K562 (cell line): Measurements from ENCODE around the gene FBXO48. TPM values are rescaled to one million over a fixed set of nuclear protein-coding genes. Genes with fewer than 3 reads are reported as not detected.

Source experiments
- AFF1 ChIP-seq, 2 experiments: fragments of 450-650 bp; IDR thresholded peaks; 2 replicates each; pipeline ENCODE4 v1.6.1; 2018; ENCODE audit warnings: mild to moderate bottlenecking in 2 of 2, low read depth in 1 of 2; ENCODE audit not compliant: partially characterized antibody in 2 of 2
- FIP1L1 ChIP-seq: fragments of 200-400 bp; formaldehyde crosslinking; IDR thresholded peaks from 2 replicates; pipeline ENCODE4 v1.6.1; 2018; ENCODE audit warnings: mild to moderate bottlenecking, low read depth, low read length; ENCODE audit not compliant: poor library complexity, severe bottlenecking
- GATAD2B ChIP-seq: fragments of 450-650 bp; IDR thresholded peaks from 2 replicates; pipeline ENCODE4 v1.6.1; 2017; ENCODE audit warnings: mild to moderate bottlenecking, borderline replicate concordance
- HSF4 ChIP-seq: fragments of 250-450 bp; sonication (Bioruptor Pico); IDR thresholded peaks from 2 replicates; pipeline ENCODE4 v2.1.2; 2022; ENCODE audit warnings: mild to moderate bottlenecking, moderate library complexity, borderline replicate concordance
- KLF1 ChIP-seq: fragments of 450-650 bp; IDR thresholded peaks from 2 replicates; pipeline ENCODE4 v1.6.1; 2016; ENCODE audit warnings: missing genetic modification characterization, missing compliant biosample characterization
- LCOR ChIP-seq: sonication (generic); formaldehyde crosslinking; IDR thresholded peaks from 2 replicates; pipeline ENCODE4 v1.8.0; 2022; ENCODE audit warnings: mild to moderate bottlenecking, missing genetic modification reagents
- MAFK ChIP-seq: IDR thresholded peaks from 2 replicates; pipeline ENCODE4 v1.6.1; 2011; ENCODE audit warnings: low read length, improper control_type of control experiment
- MECOM ChIP-seq: fragments of 250-450 bp; sonication (Bioruptor Pico); IDR thresholded peaks from 2 replicates; pipeline ENCODE4 v1.8.0; 2022; ENCODE audit warnings: inconsistent platforms
- NFE2 ChIP-seq: IDR thresholded peaks from 2 replicates; pipeline ENCODE4 v1.6.1; 2014; ENCODE audit warnings: antibody characterized with exemption, low read depth
- PCBP2 ChIP-seq: fragments of 200-400 bp; formaldehyde crosslinking; IDR thresholded peaks from 2 replicates; pipeline ENCODE4 v1.6.1; 2018; ENCODE audit warnings: low read length, low read depth, mild to moderate bottlenecking, moderate library complexity; ENCODE audit not compliant: poor library complexity, severe bottlenecking
- PYGO2 ChIP-seq: fragments of 450-650 bp; IDR thresholded peaks from 2 replicates; pipeline ENCODE4 v1.6.1; 2016; ENCODE audit warnings: mild to moderate bottlenecking, missing genetic modification characterization, moderate library complexity, missing compliant biosample characterization
- RBFOX2 ChIP-seq: fragments of 200-400 bp; formaldehyde crosslinking; IDR thresholded peaks from 2 replicates; pipeline ENCODE4 v1.6.1; 2017; ENCODE audit warnings: low read depth, mild to moderate bottlenecking, low read length, moderate library complexity
- SFPQ ChIP-seq: fragments of 200-400 bp; formaldehyde crosslinking; IDR thresholded peaks from 2 replicates; pipeline ENCODE4 v1.6.1; 2017; ENCODE audit warnings: mild to moderate bottlenecking, low read depth, low read length, moderate library complexity
- SMC3 ChIP-seq: conservative IDR thresholded peaks from 2 replicates; pipeline ENCODE4 v1.6.1; 2011; ENCODE audit warnings: low read depth, low read length, improper control_type of control experiment; ENCODE audit not compliant: insufficient read depth
- ZKSCAN8 ChIP-seq: fragments of 200-800 bp; sonication (Bioruptor generic); IDR thresholded peaks from 2 replicates; pipeline ENCODE4 v1.6.1; 2016; ENCODE audit warnings: missing genetic modification characterization, missing compliant biosample characterization
- ZNF232 ChIP-seq: sonication (generic); formaldehyde crosslinking; IDR thresholded peaks from 2 replicates; pipeline ENCODE4 v1.8.0; 2022; ENCODE audit warnings: mild to moderate bottlenecking, missing genetic modification reagents
- ZNF277 ChIP-seq: fragments of 250-450 bp; sonication (Bioruptor Pico); IDR thresholded peaks from 2 replicates; pipeline ENCODE4 v1.8.0; 2022; ENCODE audit warnings: inconsistent platforms, mild to moderate bottlenecking, moderate library complexity, borderline replicate concordance
- ZNF280B ChIP-seq: fragments of 250-450 bp; sonication (Bioruptor Pico); IDR thresholded peaks from 2 replicates; pipeline ENCODE4 v1.5.1; 2021; ENCODE audit warnings: mild to moderate bottlenecking
- polyA plus RNA-seq, 8 experiments: library from polyadenylated mRNA; depleted of rRNA in 4 of 8; stranded (reverse) in 5 of 8; unstranded in 3 of 8; fragments of >200 nt; fragmentation: Nextera tagmentation in 2 of 8; fragmentation: Illumina TruSeq in 1 of 8; extraction: Ambion mirVana in 2 of 8; extraction: Trizol in 1 of 8; gene quantifications; 2 replicates each; pipeline versions ENCODE4 v1.2.1 to v1.2.3, GENCODE V29; 2011 to 2014; ENCODE audit warnings: inconsistent platforms in 1 of 8, missing spikeins in 1 of 8
- total RNA-seq, 7 experiments: library from RNA; depleted of rRNA in 6 of 7; stranded (reverse); fragments of >200 nt in 6 of 7; fragmentation: Illumina TruSeq in 2 of 7; extraction: Trizol in 2 of 7; gene quantifications; 2 replicates each; pipeline versions ENCODE4 v1.2.1 to v1.2.3, GENCODE V29; 2011 to 2021; ENCODE audit warnings: low replicate concordance in 1 of 7

FBXO48 gene
- total and polyA plus RNA-seq, 9 of the 15 experiments (the other 6 are each of a cell fraction or from before 2014, with no cell fraction given): 0.36 to 1.8 (median 0.73) TPM

GRCh38 chr2:68438455-68439303 is 28.4 kb downstream of the FBXO48 start (continued):
- TF ChIP-seq MECOM: no peak
- TF ChIP-seq MAFK: no peak
- TF ChIP-seq NFE2: no peak
- TF ChIP-seq ZNF277 (CRISPR knock-in tag): no peak
- peak; percentile 28; the same call in 1 of the 2 replicates for TF ChIP-seq PYGO2 (tag)
- TF ChIP-seq SFPQ: no peak
- TF ChIP-seq RBFOX2: no peak; the same call in 1 of the 2 replicates
- TF ChIP-seq HSF4: no peak
- TF ChIP-seq PCBP2: no peak
- no peak for TF ChIP-seq ZKSCAN8 (CRISPR knock-in tag)
- TF ChIP-seq AFF1 (IDR thresholded peaks at IDR 0.05; ENCODE audit: low read depth in 1 of 2, partially characterized antibody in 2 of 2): no peak
- TF ChIP-seq ZNF232 (CRISPR knock-in tag): no peak
- no peak for TF ChIP-seq KLF1 (tag)
- no peak for TF ChIP-seq LCOR (CRISPR knock-in tag)
- TF ChIP-seq GATAD2B: no peak
- no peak for TF ChIP-seq FIP1L1
- peak; percentile 80; the same call in 1 of the 2 replicates for TF ChIP-seq ZNF280B (CRISPR knock-in tag)
- TF ChIP-seq SMC3: no peak
